ENCODE results near the gene MMP8. TPM values are rescaled to one million over a fixed set of nuclear protein-coding genes. Genes with fewer than 3 reads are reported as not detected.

The MMP8 gene
- polyA plus RNA-seq, 3 donors: 0.14 TPM; not detected in 2

DNA sequence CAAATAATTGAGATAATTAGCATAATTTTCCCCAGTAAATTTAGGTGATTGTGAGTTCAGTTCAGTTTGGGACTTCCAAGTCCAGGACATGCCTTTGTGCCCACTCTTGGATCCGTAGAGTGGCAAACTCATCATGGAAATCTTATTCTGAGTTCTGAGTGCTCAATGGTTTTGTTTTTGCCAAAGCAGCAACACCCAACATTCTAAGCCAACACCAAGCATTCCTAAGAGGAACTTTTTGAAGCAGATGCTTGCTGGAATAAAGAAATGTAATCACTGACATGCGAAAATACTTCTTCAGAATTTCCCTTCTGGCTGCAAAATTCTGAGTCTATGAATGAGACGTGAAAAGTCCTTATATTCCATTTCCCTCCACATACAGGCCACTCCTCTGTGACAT, 29.6 kb downstream of the MMP8 start:
- Histone ChIP-seq H3K36me3 (replicated peaks in 1 of 2; ENCODE audit: control insufficient read depth in 1 of 2, insufficient read depth in 2 of 2, low read length in 2 of 2) (no peaks in the 10 kb centered on the region), H3K27ac (ENCODE audit: low read depth in 1 of 2, low read length in 2 of 2) (no peak overlapping the region), H3K4me2 (replicated peaks; ENCODE audit: extremely low read depth, low read length, poor library complexity, severe bottlenecking) (no peak overlapping the region), H4K20me1 (ENCODE audit: insufficient read depth, low read length) (no peaks in the 10 kb centered on the region), H3K4me1 (ENCODE audit: control insufficient read depth in 1 of 2, insufficient read depth in 2 of 2, low read length in 2 of 2) (no peaks in the 10 kb centered on the region), H3K9me3 (replicated peaks in 1 of 2; ENCODE audit: control insufficient read depth in 1 of 2, insufficient read depth in 1 of 2, low read length in 2 of 2) (no peaks in the 10 kb centered on the region), H2AFZ (ENCODE audit: insufficient read depth, low read depth, low read length, poor library complexity, severe bottlenecking) (no peak overlapping the region), H3K79me2 (ENCODE audit: insufficient read depth, low read length) (no peaks in the 10 kb centered on the region), H3K9ac (ENCODE audit: insufficient read depth, low read length, poor library complexity, severe bottlenecking) (no peak overlapping the region), H3K27me3 (ENCODE audit: control insufficient read depth in 2 of 2, insufficient read depth in 2 of 2, low read length in 2 of 2) (peaks cover 5 to 16% of the 10 kb centered on the region in 2 donors), H3K4me3 (replicated peaks in 1 of 3; ENCODE audit: low read depth in 2 of 3, low read length in 3 of 3) (no peak overlapping the region)
- peaks cover 4 to 7% (median 4%) of the 10 kb centered on the region in 3 donors for H3K27me3 Mint-ChIP-seq (ENCODE audit: low read depth in 3 of 3)
- TF ChIP-seq, protein P1, sequence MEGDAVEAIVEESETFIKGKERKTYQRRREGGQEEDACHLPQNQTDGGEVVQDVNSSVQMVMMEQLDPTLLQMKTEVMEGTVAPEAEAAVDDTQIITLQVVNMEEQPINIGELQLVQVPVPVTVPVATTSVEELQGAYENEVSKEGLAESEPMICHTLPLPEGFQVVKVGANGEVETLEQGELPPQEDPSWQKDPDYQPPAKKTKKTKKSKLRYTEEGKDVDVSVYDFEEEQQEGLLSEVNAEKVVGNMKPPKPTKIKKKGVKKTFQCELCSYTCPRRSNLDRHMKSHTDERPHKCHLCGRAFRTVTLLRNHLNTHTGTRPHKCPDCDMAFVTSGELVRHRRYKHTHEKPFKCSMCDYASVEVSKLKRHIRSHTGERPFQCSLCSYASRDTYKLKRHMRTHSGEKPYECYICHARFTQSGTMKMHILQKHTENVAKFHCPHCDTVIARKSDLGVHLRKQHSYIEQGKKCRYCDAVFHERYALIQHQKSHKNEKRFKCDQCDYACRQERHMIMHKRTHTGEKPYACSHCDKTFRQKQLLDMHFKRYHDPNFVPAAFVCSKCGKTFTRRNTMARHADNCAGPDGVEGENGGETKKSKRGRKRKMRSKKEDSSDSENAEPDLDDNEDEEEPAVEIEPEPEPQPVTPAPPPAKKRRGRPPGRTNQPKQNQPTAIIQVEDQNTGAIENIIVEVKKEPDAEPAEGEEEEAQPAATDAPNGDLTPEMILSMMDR (IDR thresholded peaks at IDR 0.05): no peak
- no peaks in the 10 kb centered on the region for H3K9me3 Mint-ChIP-seq
- no peaks in the 10 kb centered on the region for H3K36me3 Mint-ChIP-seq
- H3K27ac Mint-ChIP-seq: no peak overlapping the region
- H3K4me3 Mint-ChIP-seq: no peak overlapping the region
- no CpG with 5 or more reads among the region's 3 CpGs for WGBS (ENCODE audit: insufficient coverage)
- intact Hi-C loops (cut with micrococcal nuclease): no loop called here
- H3K4me1 Mint-ChIP-seq: no peaks in the 10 kb centered on the region
- DNase-seq: no peak

DNA sequence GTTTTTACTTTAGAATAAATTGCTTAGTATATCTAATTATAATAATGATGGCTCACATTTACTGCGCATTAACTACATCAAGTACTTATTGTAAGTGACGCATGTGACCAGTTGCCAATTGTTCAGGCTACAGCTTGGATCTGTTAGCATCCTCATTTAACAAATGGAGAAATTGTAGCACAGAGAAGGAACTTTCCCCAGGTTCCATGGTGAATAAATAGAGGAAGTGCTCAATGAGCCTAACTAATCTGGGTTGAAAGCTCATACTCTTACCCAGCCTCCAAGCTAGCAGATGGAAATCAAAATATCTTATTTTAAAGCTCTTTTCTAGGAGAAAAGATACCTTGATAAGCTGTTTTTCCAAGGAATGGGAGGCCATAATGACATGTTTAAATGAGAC, 39.0 kb downstream of the MMP8 start:
- Mint-ChIP-seq H3K9me3 (peaks cover 0 to 3% (median 0%) of the 10 kb centered on the region in 7 donors), H3K27me3 (ENCODE audit: low read depth in 3 of 3) (peaks cover 0 to 3% (median 0%) of the 10 kb centered on the region in 3 donors), H3K36me3 (no peaks in the 10 kb centered on the region), H3K27ac (peak overlapping the region; percentile 0 to 86 (median 71)), H3K4me1 (peaks cover 22% of the 10 kb centered on the region), H3K4me3 (no peak overlapping the region)
- no peaks in the 10 kb centered on the region for H3K79me2 ChIP-seq (ENCODE audit: insufficient read depth, low read length)
- peak overlapping the region in 1 of 3 experiments; percentile 14 for H3K4me3 ChIP-seq (replicated peaks in 1 of 3; ENCODE audit: low read depth in 2 of 3, low read length in 3 of 3)
- H3K27me3 ChIP-seq (ENCODE audit: control insufficient read depth in 2 of 2, insufficient read depth in 2 of 2, low read length in 2 of 2): no peaks in the 10 kb centered on the region
- no peak overlapping the region for H3K9ac ChIP-seq (ENCODE audit: insufficient read depth, low read length, poor library complexity, severe bottlenecking)
- peaks cover 20 to 27% of the 10 kb centered on the region in 2 donors for H3K4me1 ChIP-seq (ENCODE audit: control insufficient read depth in 1 of 2, insufficient read depth in 2 of 2, low read length in 2 of 2)
- no peaks in the 10 kb centered on the region for H3K36me3 ChIP-seq (replicated peaks in 1 of 2; ENCODE audit: control insufficient read depth in 1 of 2, insufficient read depth in 2 of 2, low read length in 2 of 2)
- no peak overlapping the region for H2AFZ ChIP-seq (ENCODE audit: insufficient read depth, low read depth, low read length, poor library complexity, severe bottlenecking)
- DNase-seq: peak; percentile 42 to 69 (median 62)
- H4K20me1 ChIP-seq (ENCODE audit: insufficient read depth, low read length): no peaks in the 10 kb centered on the region
- no CpG with 5 or more reads among the region's 2 CpGs for WGBS (ENCODE audit: insufficient coverage)
- no peaks in the 10 kb centered on the region for H3K9me3 ChIP-seq (replicated peaks in 1 of 2; ENCODE audit: control insufficient read depth in 1 of 2, insufficient read depth in 1 of 2, low read length in 2 of 2)
- TF ChIP-seq, protein P1 (IDR thresholded peaks at IDR 0.05): no peak
- H3K27ac ChIP-seq (ENCODE audit: low read depth in 1 of 2, low read length in 2 of 2): peak overlapping the region in 1 of 2 donors; percentile 19
- intact Hi-C loops (cut with micrococcal nuclease): no loop called here
- peak overlapping the region; percentile 33 for H3K4me2 ChIP-seq (replicated peaks; ENCODE audit: extremely low read depth, low read length, poor library complexity, severe bottlenecking)
